Mesenteric fat pad (tissue), 1 donor: Measurements from ENCODE around the gene CNOT10. TPM values are rescaled to one million over a fixed set of nuclear protein-coding genes. Genes with fewer than 3 reads are reported as not detected.
"Not testable (repeated sequence)": the region's sequence is repeated elsewhere in the genome, so short reads cannot be mapped to it uniquely, and the experiment has no call there.

Experiments
- DNase-seq: peaks from one replicate; pipeline ENCODE4 v3.0.0-alpha.2; 2020; ENCODE audit warnings: low spot score
- total RNA-seq: library from RNA; stranded (reverse); fragmentation: NEBNext Ultra II Directional; extraction: Animal tissue kit (Norgen Biotek cat#: 25700); gene quantifications from one replicate; pipeline ENCODE4 v1.2.1, GENCODE V29; 2021
- donor health status: DM: yes; HTN: yes; CAD: no.

CNOT10 gene
- total RNA-seq, 1 donor from 2014 or later = 26.0 TPM

DNA sequence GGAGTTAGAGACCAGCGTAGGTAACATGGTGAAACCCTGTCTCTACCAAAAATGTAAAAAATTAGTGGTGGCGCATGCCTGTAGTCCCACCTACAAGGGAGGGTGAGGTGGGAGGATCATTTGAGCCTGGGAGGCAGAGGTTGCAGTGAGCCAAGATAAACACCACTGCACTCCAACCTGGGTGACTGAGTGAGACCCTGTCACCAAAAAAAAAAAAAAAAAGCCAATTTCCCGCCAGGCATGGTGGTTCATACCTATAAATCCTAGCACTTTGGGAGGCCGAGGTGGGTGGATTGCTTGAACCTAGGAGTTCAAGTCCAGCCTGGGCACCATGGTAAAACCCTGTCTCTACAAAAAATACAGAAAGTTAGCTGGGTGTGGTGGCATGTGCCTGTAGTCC, 6.9 kb downstream of the CNOT10 start:
- DNase-seq = no peak

DNA sequence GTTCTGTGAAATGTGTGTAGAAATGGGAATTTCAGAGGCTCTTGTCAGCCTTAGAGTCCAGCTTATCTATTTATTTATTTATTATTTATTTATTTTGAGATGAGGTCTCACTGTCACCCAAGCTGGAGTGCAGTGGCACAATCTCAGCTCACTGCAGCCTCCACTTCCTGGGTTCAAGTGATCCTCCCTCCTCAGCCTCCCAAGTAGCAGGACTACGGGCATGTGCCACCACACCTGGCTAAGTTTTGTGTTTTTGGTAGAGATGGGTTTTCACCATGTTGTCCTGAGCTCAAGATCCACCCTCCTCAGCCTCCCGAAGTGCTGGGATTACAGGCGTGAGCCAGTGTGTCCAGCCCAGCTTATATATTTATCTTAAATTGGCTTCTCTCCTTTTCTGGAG, 11.5 kb downstream of the CNOT10 start:
- no peak for DNase-seq

DNA sequence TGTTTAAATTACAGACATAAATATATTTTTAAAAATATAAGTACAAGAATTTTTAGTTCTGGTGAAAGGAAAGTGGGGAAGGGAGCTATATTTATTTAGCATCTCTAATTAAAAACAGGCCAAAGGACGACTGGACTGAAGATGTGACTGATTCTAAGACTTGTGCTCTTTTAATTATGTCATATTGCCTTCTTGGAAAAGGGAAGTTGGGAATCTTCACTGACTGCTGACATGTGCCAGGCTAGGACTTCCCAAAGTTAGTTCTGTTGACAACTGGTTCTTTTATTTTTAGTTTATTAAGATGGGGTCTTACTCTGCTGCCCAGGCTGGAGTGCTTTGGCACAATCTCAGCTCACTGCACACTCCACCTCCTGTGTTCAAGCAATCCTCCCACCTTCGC, 13.5 kb downstream of the CNOT10 start:
- no peak for DNase-seq

DNA sequence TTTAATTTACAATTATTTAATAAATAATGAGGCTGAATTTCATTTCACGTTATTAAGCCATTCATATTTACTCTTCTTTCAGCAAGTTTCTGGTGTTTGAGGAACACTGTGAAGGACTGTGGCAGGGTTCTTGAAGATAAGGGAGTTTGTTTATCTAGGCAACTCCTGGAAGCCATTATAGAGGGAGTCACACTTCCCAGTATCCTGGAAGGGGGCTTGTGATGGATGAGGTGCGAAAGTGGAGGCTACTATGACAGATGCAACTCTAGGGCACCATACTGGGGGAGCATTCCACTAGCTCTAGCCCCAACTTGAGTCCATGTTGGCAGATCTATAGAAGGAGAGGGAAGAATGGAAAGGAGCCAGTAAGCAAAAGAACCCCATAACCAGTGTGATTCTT, 14.4 kb downstream of the CNOT10 start:
- no peak for DNase-seq

DNA sequence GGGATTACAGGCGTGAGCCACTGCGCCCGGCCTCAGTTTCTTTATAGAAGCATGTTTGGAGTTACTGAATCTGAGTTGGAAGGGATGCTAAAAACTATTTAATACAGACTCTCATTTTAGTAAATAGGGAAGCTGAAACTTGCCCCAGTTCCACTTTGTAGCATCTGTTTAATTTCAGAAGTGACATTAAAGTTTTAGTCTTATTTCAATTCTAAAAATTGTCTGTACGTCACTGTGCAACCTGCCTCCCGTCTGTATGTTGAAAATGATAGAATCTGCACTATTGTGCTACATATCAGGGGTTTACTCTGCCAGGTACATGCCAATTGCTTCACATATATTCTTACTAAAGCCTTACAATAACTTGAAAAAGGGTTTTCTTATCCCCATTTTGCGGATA, 15.3 kb downstream of the CNOT10 start:
- DNase-seq = no peak

DNA sequence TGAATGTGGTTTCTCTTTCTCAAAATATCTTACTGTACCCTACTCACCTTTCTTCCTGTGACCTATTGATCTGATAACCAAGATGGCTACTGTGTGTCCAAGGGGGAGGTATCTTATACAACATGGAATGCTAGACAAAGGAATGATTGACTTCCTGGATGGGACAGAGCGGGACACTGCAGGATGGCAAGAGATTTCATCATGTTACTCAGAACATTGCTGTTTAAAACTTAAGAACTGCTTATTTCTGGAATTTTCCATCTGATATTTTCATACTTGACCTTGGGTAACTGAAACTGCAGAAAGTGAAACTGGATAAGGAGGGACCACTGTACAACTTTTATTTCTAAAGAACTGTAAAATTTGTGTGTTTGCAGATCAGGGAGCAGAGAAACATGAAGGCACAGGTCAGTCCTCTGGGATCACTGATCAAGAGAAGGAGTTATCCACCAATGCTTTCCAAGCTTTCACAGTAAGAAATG, 18.5 kb downstream of the CNOT10 start:
- DNase-seq = no peak

DNA sequence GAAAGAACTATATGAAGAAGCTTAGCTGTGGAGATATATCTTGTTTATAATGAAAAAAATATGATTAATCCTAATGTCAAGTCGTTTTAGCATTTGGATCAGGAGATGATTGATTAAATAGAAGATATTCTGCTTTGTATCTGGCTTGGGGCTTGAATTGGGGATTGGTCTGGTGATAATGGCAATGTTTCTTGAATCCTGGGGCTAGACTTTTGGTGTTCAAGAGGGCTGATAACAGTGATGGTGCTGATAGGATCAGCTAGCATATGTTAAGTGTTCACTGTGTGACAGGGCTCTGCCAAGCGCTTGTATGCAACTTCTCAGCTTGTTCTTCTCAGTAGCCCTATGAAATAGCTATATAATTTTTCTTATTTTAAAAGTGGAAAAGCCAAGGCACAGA, 20.2 kb downstream of the CNOT10 start:
- no peak for DNase-seq

DNA sequence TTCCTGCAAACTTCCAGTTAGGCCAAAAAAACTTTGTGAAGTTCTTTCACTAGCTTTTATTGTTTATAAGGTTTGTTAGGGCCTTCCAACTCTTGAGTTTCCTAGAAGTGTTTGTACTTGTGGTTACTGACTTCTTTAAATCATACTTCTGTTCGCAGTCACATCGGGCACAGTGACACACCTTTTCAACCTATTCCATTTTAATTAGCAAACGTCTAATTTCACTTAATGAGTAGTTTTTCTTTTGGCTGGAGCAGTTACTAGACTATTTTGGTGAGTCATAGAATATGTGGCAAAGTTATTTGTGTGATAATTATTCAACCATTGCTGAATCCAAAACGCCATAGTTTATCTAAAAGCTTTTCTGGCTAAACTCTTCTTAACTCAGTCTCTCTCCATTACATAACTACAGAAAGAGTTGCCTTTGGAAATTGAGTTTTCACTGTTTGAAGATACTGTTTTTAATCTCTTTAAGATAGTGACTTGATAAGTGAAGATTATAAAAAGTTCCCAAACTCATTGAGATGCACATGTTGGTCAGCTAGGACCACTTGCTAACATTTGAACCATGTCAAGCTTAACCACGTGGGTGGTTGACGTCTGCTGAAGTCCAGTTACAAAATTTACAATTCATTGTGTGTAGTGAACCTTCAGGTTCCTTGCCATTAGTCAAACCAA, 21.5 kb downstream of the CNOT10 start:
- no peak for DNase-seq

DNA sequence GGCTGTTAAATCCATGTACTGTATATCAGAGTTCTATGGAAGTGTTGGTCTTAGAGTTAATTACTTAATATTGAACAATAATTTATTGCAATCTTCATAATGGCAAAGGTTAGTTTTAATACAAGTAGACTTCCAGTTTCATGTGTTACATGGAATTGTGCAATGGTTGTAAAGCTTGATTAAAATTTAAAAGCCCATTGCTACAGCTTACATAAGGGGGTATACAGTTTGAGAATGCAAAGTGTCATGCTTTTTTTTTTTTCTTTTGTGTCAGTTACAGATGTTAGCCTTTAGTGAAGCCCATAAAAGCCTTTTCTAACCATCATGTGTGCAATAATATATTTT, 22.0 kb downstream of the CNOT10 start:
- no peak for DNase-seq

DNA sequence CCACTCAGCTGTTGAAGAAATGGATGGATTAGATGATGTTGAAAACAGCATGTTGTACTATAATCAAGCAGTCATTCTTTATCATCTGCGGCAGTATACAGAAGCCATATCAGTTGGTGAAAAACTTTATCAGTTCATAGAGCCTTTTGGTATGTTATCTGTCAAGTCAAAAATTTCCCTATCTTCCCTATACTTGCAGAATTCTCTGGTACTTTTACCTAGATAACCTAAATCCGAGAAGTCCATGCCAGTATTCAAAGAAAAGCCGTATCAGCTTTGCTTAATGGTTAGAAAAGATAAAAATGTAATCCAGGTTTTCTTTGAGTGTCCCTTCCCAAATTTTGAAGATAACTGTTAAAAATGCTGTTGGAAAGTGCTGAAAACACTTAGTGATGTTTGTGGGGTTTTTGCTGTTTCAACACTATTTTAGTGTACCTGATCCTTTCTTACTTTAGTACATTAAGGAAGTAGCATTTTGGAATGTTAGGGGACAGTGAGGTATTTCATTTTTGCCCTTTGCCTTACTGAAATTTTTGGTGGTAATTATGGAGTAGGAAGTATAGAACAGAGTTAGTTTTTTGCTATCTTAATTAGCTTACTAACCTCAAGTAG, 23.8 kb downstream of the CNOT10 start:
- no peak for DNase-seq

DNA sequence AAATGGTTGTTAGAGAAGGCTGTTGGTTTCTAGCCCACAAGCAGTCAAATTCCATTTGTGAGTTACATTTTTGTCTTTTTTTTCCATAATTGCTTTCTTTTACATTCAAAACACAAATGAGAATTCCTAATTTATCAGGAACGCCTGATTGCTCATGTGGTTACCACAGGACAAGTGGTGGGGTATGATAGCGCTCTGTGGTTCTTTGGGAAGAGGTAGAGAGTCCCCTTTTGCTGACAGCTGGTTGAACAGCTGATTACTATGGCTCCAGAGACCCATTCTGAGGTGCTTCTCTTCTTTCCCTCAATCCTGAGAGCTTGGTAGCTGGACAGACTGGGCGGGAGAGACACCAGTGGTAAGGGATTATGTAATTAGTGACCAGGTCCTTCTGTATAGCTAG, 24.4 kb downstream of the CNOT10 start:
- DNase-seq = no peak

DNA sequence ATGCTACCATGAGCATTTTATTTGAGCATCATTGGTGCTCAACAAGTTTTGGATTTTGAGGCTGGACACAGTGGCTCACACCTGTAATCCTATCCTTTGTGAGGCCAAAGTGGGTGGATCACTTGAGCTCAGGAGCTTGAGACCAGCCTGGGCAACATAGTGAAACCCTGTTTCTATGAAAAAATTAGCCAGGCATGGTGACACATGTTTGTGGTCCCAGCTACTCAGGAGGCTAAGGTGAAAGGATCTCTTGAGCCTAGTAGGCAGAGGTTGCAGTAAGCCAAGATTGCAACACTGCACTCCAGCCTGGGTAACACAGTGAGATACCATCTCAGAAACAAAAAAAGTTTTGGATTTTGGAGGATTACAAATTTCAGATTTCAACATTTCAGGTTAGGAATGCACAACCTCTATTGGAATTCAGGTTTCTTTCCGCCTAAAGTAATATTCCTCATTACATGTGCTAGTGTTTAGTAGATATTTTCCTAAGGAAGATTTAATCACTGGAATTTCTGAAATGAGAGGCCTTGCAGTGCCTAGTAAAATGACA, 27.6 kb downstream of the CNOT10 start:
- no peak for DNase-seq

DNA sequence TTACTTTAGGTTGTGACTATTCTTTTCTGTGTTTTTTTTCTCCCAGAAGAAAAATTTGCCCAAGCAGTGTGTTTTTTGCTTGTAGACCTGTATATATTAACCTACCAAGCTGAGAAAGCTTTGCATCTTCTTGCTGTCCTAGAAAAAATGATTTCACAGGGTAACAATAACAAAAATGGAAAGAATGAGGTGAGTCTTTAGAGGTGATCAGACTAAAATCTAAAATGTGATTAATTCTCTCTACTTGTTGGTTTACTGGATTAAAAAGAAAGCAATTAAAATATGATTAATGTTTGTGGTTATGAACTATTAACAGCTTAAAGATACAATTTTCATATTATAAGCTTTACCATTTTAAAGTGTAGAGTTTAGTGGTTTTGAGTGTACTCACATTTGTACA, 28.2 kb downstream of the CNOT10 start:
- DNase-seq = no peak

DNA sequence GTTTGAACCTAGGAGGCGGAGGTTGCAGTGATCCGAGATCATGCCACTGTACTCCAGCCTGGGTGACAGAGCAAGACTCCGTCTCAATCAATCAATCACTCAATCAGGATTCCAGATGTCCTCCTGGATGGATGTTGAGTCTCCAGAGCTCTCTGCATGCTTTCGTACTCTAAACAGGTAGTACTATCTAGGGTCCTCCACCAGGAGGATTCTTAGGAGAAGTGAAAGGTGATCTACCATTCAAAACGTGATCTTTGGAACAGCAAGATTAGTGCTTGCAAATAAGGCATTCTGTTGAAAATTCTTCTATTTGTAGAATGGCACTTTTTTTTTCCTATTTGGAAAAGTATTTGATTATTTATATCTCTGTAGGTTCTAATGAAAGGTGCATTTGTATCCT, 34.3 kb downstream of the CNOT10 start:
- no peak for DNase-seq

DNA sequence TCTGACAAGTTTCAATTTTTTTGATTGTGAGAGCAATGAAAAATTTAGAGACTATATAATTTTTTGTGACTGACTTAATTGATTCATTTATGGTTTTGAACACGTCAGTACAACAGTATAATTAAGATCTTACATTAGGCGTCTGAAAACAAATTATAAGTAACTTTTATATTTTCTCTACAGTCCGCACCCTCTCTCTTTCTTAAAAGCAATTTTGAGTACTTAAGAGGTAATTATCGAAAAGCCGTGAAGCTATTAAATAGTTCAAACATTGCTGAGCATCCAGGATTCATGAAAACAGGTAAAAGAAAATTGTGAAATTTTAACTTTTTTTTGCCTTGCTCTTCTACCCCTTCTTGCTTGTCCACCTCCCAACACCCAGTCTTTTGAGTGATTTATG, 34.9 kb downstream of the CNOT10 start:
- no peak for DNase-seq

DNA sequence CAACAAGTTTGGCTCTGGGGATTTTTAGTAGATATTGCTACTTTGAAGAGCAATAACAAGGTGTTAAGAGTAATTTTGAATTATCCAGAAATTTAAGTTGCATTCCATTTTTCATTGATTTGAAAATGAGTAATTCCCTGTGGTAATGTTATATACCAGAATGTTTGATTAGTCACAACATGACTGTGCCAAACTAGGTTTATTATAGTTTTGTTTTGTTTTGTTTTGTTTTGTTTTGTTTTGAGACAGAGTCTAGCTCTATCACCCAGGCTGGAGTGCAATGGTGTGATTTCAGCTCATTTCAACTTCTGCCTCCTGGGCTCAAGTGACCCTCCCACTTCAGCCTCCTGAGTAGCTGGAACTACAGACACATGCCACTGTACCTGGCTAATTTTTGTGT, 40.7 kb downstream of the CNOT10 start:
- DNase-seq = no peak

DNA sequence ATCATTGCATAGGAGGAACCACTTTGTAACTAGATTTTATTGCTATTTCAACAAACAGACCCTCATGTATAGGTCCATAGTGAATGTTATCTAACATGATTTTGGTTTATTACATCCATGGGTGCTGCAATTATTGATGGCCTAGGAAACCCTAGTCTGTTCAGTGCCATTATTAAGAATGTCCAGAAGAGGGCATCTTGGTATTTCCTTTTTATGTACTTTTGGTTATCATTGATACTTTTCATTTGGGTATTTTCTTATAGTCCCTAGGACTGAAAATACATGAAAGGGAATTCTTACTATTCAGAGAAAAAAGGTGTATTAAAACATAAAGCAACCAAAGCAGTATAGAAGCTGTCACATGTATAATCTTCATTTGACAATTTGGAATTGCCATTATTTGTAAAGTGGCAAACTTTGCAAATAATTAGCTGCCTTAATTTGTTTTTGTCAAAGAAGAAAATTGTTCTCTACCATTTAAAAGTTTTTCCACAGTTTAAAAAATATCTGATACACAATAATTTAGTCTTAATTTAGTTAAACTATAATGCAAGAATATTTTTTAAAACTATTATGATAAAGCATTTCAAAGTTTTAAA, 48.7 kb downstream of the CNOT10 start:
- no peak for DNase-seq

DNA sequence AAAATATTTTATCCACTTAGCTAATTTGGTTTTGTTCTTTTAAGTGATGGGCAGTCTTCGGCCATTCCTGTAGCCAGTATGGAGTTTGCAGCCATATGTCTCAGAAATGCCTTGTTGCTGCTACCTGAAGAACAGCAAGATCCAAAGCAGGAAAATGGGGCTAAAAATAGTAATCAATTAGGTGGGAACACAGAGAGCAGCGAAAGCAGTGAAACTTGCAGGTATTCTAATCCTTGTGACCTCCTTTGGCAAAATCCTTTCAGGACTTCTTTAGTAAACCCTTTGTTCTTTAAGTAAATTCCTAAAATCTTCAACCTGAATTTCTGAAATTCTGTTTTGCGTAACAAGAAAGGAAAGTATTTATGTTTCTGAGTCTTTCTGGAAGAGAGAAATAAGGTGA, 49.8 kb downstream of the CNOT10 start:
- no peak for DNase-seq

DNA sequence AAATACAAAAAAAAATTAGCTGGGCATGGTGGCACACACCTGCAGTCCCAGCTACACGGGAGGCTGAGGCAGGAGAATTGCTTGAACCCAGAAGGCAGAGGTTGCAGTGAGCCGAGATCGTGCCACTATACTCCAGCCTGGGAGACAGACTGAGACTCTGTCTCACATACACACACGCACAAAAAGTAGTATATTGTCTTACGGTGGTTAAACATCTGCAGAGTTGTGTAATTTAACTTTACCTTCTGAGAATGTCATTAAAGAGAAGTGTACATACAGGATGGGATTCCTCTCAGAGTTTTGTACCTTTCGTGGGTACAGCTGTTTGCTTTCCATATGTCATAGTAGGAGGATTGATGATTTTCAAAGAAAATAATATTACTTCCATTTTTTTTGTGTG, 58.5 kb downstream of the CNOT10 start:
- not testable (repeated sequence) for DNase-seq

DNA sequence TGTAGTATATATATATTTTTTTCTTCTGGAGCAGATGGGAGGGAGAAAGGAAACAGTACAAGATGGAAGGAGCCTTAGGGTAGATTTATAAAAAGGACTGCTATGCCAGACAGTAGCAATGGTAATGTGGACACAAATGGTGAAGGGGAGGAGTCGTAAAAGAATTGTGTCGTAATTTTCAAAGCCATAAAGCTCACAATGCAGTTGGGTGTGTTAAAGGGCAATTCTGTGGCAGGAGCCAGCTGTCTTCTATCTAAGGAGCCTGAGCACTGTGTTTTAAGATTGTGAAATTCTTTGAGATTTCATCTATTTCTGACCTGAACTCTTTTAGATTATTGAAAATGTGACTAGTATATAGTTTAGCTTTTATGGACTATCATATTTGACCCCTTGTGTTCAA, 58.9 kb downstream of the CNOT10 start:
- DNase-seq = no peak

DNA sequence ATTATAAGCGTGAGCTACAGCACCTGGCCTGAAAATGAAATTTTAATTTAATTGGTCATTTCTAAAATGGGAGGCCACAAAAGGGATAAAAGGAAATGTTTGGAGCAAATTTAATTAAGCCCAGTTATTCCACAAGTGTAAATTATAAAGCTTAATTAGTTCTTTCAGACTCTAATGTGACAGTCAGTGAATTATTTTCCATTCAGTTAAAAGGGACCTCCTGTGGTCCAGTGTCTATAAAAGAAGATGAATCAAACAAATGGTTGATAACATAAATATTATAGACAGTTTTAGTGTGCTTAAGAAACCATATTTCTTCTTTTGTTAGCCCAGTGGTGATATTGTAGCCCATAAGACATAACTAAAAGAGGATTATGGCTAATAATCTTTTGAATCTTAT, 66.4 kb downstream of the CNOT10 start:
- no peak for DNase-seq

DNA sequence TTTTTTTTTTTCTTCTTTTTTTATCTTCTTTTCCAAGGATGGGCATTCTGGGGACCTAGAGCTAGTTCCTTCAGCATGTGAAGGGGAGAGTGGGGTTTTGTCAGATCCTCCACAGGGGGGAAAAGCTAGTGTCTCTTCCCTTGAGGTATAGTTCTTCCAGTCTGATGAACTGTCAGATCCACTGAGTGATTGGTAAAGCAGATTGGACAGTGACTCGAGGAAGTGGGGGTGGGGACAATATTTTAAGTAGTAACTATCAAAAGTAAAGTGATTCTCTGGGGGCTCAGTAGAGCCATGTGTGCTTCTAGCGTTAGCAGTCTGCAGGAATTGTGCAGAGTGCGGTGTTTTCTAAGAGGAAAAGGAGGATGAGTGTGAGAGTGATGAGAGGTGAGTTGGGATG, 70.8 kb downstream of the CNOT10 start:
- peak; percentile 0 for DNase-seq
